Spleen (tissue), 7 donors: ENCODE data around the gene DCAF6.

Experiments
- POLR2A ChIP-seq, 3 donors: fragments of 450-650 bp; IDR thresholded peaks; one replicate each; pipeline ENCODE4 v1.5.1; 2017; ENCODE audit warnings: antibody characterized with exemption in 3 of 3, mild to moderate bottlenecking in 1 of 3
- TF ChIP-seq, protein P1 (sequence below), 11 experiments: fragments of 200-600 bp in 7 of 11; fragments of 450-650 bp in 4 of 11; sonication (generic) in 4 of 11; IDR thresholded peaks in 8 of 11; conservative IDR thresholded peaks in 3 of 11; 1 replicate in 7 of 11; 2 replicates in 4 of 11; pipeline versions ENCODE4 v1.4.0 to v1.8.0; 2016 to 2021; ENCODE audit warnings: antibody characterized with exemption in 11 of 11, inconsistent platforms in 4 of 11, mild to moderate bottlenecking in 1 of 11
- donor health status: DM: no; HTN: no; CAD: no; lungs with moderate emphysema.
- donor health status: DM: no; HTN: no; CAD: no.
- donor health status: DM: no; HTN: no; CAD: no.

GRCh38 chr1:167950569-167950968 is 14.1 kb downstream of the DCAF6 start:
- TF ChIP-seq, protein P1, sequence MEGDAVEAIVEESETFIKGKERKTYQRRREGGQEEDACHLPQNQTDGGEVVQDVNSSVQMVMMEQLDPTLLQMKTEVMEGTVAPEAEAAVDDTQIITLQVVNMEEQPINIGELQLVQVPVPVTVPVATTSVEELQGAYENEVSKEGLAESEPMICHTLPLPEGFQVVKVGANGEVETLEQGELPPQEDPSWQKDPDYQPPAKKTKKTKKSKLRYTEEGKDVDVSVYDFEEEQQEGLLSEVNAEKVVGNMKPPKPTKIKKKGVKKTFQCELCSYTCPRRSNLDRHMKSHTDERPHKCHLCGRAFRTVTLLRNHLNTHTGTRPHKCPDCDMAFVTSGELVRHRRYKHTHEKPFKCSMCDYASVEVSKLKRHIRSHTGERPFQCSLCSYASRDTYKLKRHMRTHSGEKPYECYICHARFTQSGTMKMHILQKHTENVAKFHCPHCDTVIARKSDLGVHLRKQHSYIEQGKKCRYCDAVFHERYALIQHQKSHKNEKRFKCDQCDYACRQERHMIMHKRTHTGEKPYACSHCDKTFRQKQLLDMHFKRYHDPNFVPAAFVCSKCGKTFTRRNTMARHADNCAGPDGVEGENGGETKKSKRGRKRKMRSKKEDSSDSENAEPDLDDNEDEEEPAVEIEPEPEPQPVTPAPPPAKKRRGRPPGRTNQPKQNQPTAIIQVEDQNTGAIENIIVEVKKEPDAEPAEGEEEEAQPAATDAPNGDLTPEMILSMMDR (IDR thresholded peaks at IDR 0.05 in 8 of 11, conservative IDR thresholded peaks at IDR 0.05 in 3 of 11) = no peak
- TF ChIP-seq POLR2A (IDR thresholded peaks at IDR 0.05) = no peak
